D721Med (cell line): ENCODE results near the gene SPSB3.

ENCODE experiments used
- DNase-seq: peaks from one replicate; pipeline ENCODE4 v3.0.0; 2011; ENCODE audit warnings: low spot score; ENCODE audit not compliant: insufficient read length
- FAIRE-seq: peaks from 2 replicates; lab custom pipeline; 2011; peaks lifted over from hg19 to GRCh38; lab: Jason Lieb, UNC
- CTCF ChIP-seq: IDR thresholded peaks from 2 replicates; pipeline ENCODE4 v1.5.1; 2012; ENCODE audit warnings: mild to moderate bottlenecking, control low read depth; ENCODE audit not compliant: insufficient read depth; ENCODE audit errors: missing control alignments

The SPSB3 gene

GRCh38 chr16:1732071-1732470 lies 50.3 kb downstream of the SPSB3 start:
- FAIRE-seq = no peak
- no peak for TF ChIP-seq CTCF
- DNase-seq = no peak

- no peak for TF ChIP-seq CTCF
- DNase-seq (no peak), FAIRE-seq (no peak)
These were observed 50.8 kb downstream of the SPSB3 start for GRCh38 chr16:1731603-1732002.

GRCh38 chr16:1731073-1731472 lies 51.3 kb downstream of the SPSB3 start:
- no peak for FAIRE-seq
- DNase-seq = no peak
- TF ChIP-seq CTCF = no peak

- FAIRE-seq (no peak), DNase-seq (no peak)
- no peak for TF ChIP-seq CTCF
These were observed 52.9 kb downstream of the SPSB3 start for GRCh38 chr16:1729445-1729844.

GRCh38 chr16:1729026-1729425 lies 53.3 kb downstream of the SPSB3 start:
- TF ChIP-seq CTCF = no peak
- DNase-seq (no peak), FAIRE-seq (no peak)

GRCh38 chr16:1727651-1728624 lies 54.4 kb downstream of the SPSB3 start:
- no peak for TF ChIP-seq CTCF
- DNase-seq (no peak), FAIRE-seq (no peak)
